Endothelial cell of umbilical vein (primary cell): ENCODE measurements around the gene BRD1. TPM values are rescaled to one million over a fixed set of nuclear protein-coding genes. Genes with fewer than 3 reads are reported as not detected.

Experiments used
- BruUV-seq: library from RNA; stranded (reverse); fragments of 400-500 nt; replicated peaks from 2 replicates; lab custom pipeline; 2021; lab: Mats Ljungman, UMichigan
- CTCF ChIA-PET: fragments of 300-600, 350-600 bp; sonication (Branson Sonifier 250); formaldehyde crosslinking; loops from one replicate; lab custom pipeline; 2021; ENCODE audit warnings: antibody characterized with exemption, inconsistent platforms; lab: Charles Lee
- POLR2A ChIA-PET: fragments of 300-600, 350-600 bp; sonication (Branson Sonifier 250); formaldehyde crosslinking; loops from one replicate; lab custom pipeline; 2021; ENCODE audit warnings: antibody characterized with exemption, inconsistent platforms; lab: Charles Lee
- DNase-seq: peaks from one replicate; pipeline ENCODE4 v3.0.0-alpha.2; 2011; ENCODE audit warnings: low read depth, low spot score
- FAIRE-seq: peaks from 2 replicates; lab custom pipeline; 2011; peaks lifted over from hg19 to GRCh38; lab: Jason Lieb, UNC
- H2AFZ ChIP-seq: 2 replicates; pipeline ENCODE4 v1.6.0; 2012; ENCODE audit warnings: low read depth, low read length, control low read depth, inconsistent platforms
- H3K27ac ChIP-seq: 2 replicates; pipeline ENCODE4 v1.5.1; 2011; ENCODE audit warnings: low read depth, mild to moderate bottlenecking, control low read depth, low read length, moderate library complexity; ENCODE audit not compliant: insufficient read depth
- H3K27me3 ChIP-seq, 2 experiments: 2 replicates each; pipeline versions ENCODE4 v1.6.0 to v1.6.1; 2011; ENCODE audit warnings: low read length in 2 of 2, mixed read lengths in 1 of 2; ENCODE audit not compliant: control insufficient read depth in 2 of 2, insufficient read depth in 2 of 2
- H3K36me3 ChIP-seq, 2 experiments: 2 replicates in 1 of 2; 3 replicates in 1 of 2; pipeline ENCODE4 v1.5.1; 2011; ENCODE audit warnings: low read length in 2 of 2, mild to moderate bottlenecking in 1 of 2, moderate library complexity in 1 of 2; ENCODE audit not compliant: control insufficient read depth in 2 of 2, insufficient read depth in 2 of 2; ENCODE audit errors: extremely low read depth in 1 of 2
- H3K4me1 ChIP-seq: 3 replicates; pipeline ENCODE4 v1.5.1; 2011; ENCODE audit warnings: mild to moderate bottlenecking, low read length; ENCODE audit not compliant: control insufficient read depth, insufficient read depth; ENCODE audit errors: extremely low read depth
- H3K4me2 ChIP-seq: 2 replicates; pipeline ENCODE4 v1.6.1; 2011; ENCODE audit warnings: low read length, control low read depth, mixed read lengths; ENCODE audit not compliant: insufficient read depth
- H3K4me3 ChIP-seq, 3 experiments: fragments of 200-600 bp in 1 of 3; sonication (generic), shearing (Covaris generic) in 1 of 3; replicated peaks in 1 of 3; 2 replicates each; pipeline ENCODE4 v1.5.1; 2011 to 2016; ENCODE audit warnings: control low read depth in 3 of 3, low read length in 3 of 3, mild to moderate bottlenecking in 2 of 3, inconsistent platforms in 1 of 3, low read depth in 1 of 3, moderate library complexity in 1 of 3; ENCODE audit not compliant: insufficient read depth in 1 of 3
- H3K79me2 ChIP-seq: 2 replicates; pipeline ENCODE4 v1.6.0; 2012; ENCODE audit warnings: low read length, inconsistent platforms; ENCODE audit not compliant: control insufficient read depth, insufficient read depth
- H3K9ac ChIP-seq: replicated peaks from 2 replicates; pipeline ENCODE3; 2011; ENCODE audit warnings: low read length, control low read depth; ENCODE audit not compliant: insufficient read depth; ENCODE audit errors: extremely low read depth
- H3K9me1 ChIP-seq: replicated peaks from 3 replicates; pipeline ENCODE4 v1.6.0; 2011; ENCODE audit warnings: mild to moderate bottlenecking, low read length; ENCODE audit not compliant: control insufficient read depth, insufficient read depth; ENCODE audit errors: extremely low read depth
- H3K9me3 ChIP-seq: replicated peaks from 2 replicates; pipeline ENCODE4 v1.5.1; 2012; ENCODE audit warnings: low read length, inconsistent platforms; ENCODE audit not compliant: control insufficient read depth, insufficient read depth
- H4K20me1 ChIP-seq: replicated peaks from 2 replicates; pipeline ENCODE3; 2011; ENCODE audit warnings: mild to moderate bottlenecking, low read length; ENCODE audit not compliant: control insufficient read depth, insufficient read depth; ENCODE audit errors: extremely low read depth
- CTCF ChIP-seq, 2 donors: IDR thresholded peaks; 1 replicate in 1 of 2; 2 replicates in 1 of 2; pipeline ENCODE4 v1.5.1; 2011; ENCODE audit warnings: low read length in 2 of 2, mild to moderate bottlenecking in 2 of 2, moderate library complexity in 2 of 2, control low read depth in 1 of 2, inconsistent platforms in 1 of 2, low read depth in 1 of 2; ENCODE audit not compliant: insufficient read depth in 1 of 2; ENCODE audit errors: extremely low read depth in 1 of 2
- EZH2 ChIP-seq: IDR thresholded peaks from 2 replicates; pipeline ENCODE4 v1.6.1; 2012; ENCODE audit warnings: borderline replicate concordance, low read depth, mild to moderate bottlenecking, moderate library complexity, low read length, inconsistent platforms; ENCODE audit not compliant: severe bottlenecking
- GATA2 ChIP-seq: IDR thresholded peaks from 2 replicates; pipeline ENCODE4 v1.7.0; 2011; ENCODE audit warnings: low read depth, mild to moderate bottlenecking, moderate library complexity, mixed read lengths, low read length; ENCODE audit not compliant: insufficient read length, insufficient read depth
- POLR2A ChIP-seq: IDR thresholded peaks from 2 replicates; pipeline ENCODE4 v1.6.1; 2012; ENCODE audit warnings: low read depth, mild to moderate bottlenecking, control low read depth, low read length
- POLR2AphosphoS5 ChIP-seq: IDR thresholded peaks from 2 replicates; pipeline ENCODE4 v1.6.1; 2012; ENCODE audit warnings: low read depth, mild to moderate bottlenecking, control low read depth, low read length, moderate library complexity; ENCODE audit not compliant: insufficient read depth
- dilution Hi-C: fragments of 300-500 bp; cut with MboI; formaldehyde crosslinking; loops from one replicate; pipeline ENCODE4 v1.15.0; 2019; ENCODE audit warnings: low sequenced_read_pairs; ENCODE audit not compliant: extremely low pct_ligation_motif_present
- intact Hi-C: fragments of 100-400 bp; cut with micrococcal nuclease; formaldehyde crosslinking; loops from one replicate; pipeline ENCODE4 v1.10.0; 2022
- polyA plus RNA-seq, 4 experiments: library from polyadenylated mRNA; depleted of rRNA in 3 of 4; stranded (reverse) in 3 of 4; unstranded in 1 of 4; fragments of >200 nt; gene quantifications; 2 replicates each; pipeline versions ENCODE4 v1.2.1 to v1.2.3, GENCODE V29; 2011 to 2012; ENCODE audit warnings: missing spikeins in 1 of 4
- total RNA-seq: library from RNA; stranded (reverse); gene quantifications from 2 replicates; pipeline ENCODE4 v1.2.3, GENCODE V29; 2021
- TF ChIP-seq, protein P1 (sequence below): IDR thresholded peaks from 2 replicates; pipeline ENCODE4 v1.6.1; 2011; ENCODE audit not compliant: insufficient read depth, insufficient read length

The BRD1 gene
- total and polyA plus RNA-seq, 2 donors (not counting 3 experiments of a cell fraction or from before 2014, with no cell fraction given), result 8.1 to 41.1 TPM

DNA sequence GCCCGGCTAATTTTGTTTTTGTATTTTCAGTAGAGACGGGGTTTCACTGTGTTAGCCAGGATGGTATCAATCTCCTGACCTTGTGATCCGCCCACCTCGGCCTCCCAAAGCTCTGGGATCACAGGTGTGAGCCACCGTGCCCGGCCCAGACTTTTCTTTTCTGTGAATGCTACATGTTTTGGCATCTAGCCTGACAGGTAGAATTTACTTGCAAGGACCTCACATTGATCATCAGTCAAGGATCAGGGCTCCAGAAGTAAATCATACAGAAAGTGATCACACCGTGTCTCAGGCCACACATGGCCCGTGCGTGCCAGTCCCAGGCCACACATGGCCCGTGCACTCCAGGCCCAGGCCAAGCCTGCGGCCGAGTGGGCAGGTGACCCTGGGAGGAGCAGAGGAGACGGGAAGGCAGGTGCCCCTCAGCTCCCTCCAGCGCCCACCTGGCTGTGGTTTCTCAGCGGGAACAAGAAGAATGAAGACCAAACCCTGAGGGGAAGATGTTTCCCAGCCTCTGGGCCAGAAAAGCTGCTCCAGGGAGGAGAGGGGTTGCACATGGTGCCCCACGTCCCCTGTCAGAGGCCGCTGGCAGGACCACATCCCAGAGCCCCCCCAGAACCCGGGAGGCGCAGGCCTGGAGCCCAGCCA is 76.2 kb downstream of the BRD1 start:
- Histone ChIP-seq H3K27ac (no peak overlapping the region), H3K4me1 (no peaks in the 10 kb centered on the region), H3K4me3 (no peak overlapping the region), H3K9me1 (no peaks in the 10 kb centered on the region), H3K4me2 (no peak overlapping the region), H3K79me2 (no peaks in the 10 kb centered on the region), H4K20me1 (no peaks in the 10 kb centered on the region), H3K9me3 (no peaks in the 10 kb centered on the region), H2AFZ (no peak overlapping the region), H3K36me3 (no peaks in the 10 kb centered on the region), H3K27me3 (no peaks in the 10 kb centered on the region), H3K9ac (no peak overlapping the region)
- DNase-seq, result no peak
- intact Hi-C loops, result no loop called here
- dilution Hi-C loops, result no loop called here
- ChIA-PET POLR2A (no interaction called here), CTCF (no interaction called here)
- TF ChIP-seq CTCF (IDR thresholded peaks at IDR 0.05; ENCODE audit: extremely low read depth in 1 of 2, insufficient read depth in 1 of 2, low read depth in 1 of 2, low read length in 2 of 2) (no peak), EZH2 (no peak)
- BruUV-seq, result no TSS peak
- no peak for FAIRE-seq

DNA sequence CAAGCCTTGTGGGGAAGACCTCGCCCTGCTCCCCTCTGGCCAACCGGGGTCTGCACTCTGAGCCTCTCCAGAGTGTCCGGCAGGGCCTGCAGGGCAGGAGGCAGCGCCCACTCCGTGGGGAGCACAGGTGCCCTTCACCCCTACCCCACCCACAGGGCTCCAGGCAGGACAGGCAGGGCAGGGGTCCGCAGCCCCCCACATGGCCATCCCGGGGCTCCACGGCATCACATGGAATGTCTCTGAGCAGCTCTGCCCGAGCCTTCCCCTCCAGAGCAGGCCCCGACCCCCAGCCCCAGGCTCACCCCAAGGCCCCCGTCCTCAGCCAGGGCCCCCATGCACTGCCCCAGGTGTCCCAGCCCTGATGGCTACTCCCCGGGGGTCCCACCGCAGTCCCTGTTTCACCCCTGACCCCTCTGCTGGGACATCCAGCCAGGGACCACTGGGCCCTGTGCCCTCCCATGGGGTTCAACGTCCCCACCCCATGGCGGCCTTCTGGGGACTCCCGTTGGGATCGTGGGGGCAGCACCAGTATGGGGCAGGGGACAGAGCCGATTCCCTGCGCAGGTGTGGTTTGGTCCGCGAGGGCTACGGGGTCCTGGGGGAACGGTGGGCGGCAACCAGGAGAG is 77.7 kb downstream of the BRD1 start:
- Histone ChIP-seq H3K9me1 (no peaks in the 10 kb centered on the region), H3K4me2 (no peak overlapping the region), H2AFZ (no peak overlapping the region), H3K4me3 (no peak overlapping the region), H3K4me1 (no peaks in the 10 kb centered on the region), H3K27ac (no peak overlapping the region), H3K79me2 (no peaks in the 10 kb centered on the region), H3K9ac (no peak overlapping the region), H4K20me1 (no peaks in the 10 kb centered on the region), H3K27me3 (peaks cover 0 to 2% of the 10 kb centered on the region in 2 experiments), H3K9me3 (no peaks in the 10 kb centered on the region), H3K36me3 (no peaks in the 10 kb centered on the region)
- CTCF ChIA-PET, result no interaction called here
- BruUV-seq, result no TSS peak
- DNase-seq, result no peak
- dilution Hi-C loops, result no loop called here
- no peak for FAIRE-seq
- POLR2A ChIA-PET, result no interaction called here
- TF ChIP-seq POLR2A (no peak), POLR2AphosphoS5 (no peak), GATA2 (no peak), EZH2 (no peak)
- TF ChIP-seq, protein P1, sequence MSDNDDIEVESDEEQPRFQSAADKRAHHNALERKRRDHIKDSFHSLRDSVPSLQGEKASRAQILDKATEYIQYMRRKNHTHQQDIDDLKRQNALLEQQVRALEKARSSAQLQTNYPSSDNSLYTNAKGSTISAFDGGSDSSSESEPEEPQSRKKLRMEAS, result no peak
- intact Hi-C loops, result no loop called here
